GM18526 (cell line): Measurements from ENCODE around the gene SRCAP.

Experiments
- POLR2A ChIP-seq: IDR thresholded peaks from 3 replicates; pipeline ENCODE4 v1.6.1; 2011; ENCODE audit not compliant: insufficient read length; ENCODE audit errors: extremely low read depth

The SRCAP gene

GRCh38 chr16:30764816-30765465, 66.0 kb downstream of the SRCAP start:
- TF ChIP-seq POLR2A, result no peak

- no peak for TF ChIP-seq POLR2A
These were observed 67.4 kb downstream of the SRCAP start for GRCh38 chr16:30766206-30766932.

GRCh38 chr16:30766933-30767284, 67.9 kb downstream of the SRCAP start:
- no peak for TF ChIP-seq POLR2A

DNA sequence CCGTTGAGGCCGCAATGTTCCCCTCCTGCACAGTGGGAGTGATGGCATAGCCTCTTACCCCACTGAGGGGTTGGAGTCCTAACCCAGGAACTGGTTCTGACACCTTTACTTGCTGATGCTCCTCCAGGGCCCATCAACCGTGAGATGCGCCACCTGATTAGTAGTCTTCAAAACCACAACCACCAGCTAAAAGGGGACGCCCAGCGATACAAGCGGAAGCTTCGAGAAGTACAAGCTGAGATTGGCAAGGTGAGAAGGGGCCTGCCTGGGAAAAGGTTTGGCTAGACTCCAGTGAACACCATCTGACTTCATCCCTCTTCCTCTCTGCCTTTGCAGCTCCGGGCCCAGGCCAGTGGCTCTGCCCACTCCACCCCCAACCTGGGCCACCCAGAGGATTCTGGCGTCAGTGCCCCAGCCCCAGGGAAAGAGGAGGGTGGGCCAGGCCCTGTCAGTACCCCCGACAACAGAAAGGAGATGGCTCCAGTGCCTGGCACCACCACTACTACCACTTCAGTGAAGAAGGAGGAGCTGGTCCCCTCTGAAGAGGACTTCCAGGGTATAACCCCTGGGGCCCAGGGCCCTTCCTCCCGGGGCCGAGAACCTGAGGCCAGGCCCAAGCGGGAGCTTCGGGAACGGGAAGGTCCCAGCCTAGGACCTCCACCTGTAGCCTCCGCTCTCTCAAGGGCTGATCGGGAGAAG, 68.9 kb downstream of the SRCAP start:
- TF ChIP-seq POLR2A, result no peak

DNA sequence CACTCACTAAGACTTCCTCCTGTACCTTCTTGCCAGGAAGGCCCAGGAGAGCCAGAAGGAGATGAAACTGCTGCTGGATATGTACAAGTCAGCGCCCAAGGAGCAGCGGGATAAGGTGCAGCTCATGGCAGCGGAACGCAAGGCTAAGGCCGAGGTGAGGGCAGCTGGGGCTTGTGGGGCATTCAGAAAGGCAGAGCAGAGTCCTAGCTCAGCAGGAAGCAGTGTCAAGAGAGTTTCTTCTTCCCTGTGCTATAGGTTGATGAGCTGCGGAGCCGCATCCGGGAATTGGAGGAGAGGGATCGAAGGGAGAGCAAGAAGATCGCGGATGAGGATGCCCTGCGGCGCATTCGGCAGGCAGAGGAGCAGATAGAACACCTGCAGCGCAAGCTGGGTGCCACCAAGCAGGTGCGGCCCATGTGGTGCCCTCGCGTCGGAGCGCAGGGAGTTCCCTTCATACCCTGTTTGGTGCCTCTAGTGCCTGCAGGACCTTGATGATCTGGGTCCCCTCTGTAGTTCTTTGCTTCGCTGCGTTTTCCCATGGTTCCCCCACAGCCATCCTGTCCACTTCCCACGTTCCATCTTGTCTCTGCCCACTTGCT, 69.7 kb downstream of the SRCAP start:
- no peak for TF ChIP-seq POLR2A

DNA sequence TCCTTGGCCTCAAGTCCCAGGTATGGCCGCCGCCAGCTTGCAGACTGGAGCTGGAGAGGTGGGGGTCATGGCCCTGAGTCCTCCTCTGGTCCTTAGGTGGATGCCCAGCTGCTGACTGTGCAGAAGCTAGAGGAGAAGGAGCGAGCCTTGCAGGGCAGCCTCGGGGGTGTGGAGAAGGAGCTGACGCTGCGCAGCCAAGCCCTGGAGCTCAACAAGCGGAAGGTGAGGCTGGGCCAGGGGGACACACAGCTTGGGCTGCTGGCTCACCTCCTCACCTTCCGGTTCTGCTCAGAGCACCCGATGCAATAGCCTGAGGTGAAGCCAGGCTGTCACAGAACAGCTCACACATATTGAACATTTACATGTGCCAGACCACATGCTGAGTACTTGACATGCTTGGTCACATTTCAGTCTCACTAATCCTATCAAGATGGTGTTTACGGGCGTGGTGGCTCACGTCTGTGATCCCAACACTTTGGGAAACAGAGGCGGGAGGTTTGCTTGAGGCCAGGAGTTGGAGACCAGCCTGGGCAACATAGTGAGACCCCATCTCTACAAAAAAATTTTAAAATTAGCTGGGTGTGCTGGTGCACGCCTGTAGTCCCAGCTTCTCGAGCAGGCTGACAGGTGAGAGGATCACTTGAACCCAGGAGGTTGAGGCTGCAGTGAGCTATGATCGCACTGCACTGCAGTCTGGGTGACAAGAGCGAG, 70.6 kb downstream of the SRCAP start:
- TF ChIP-seq POLR2A, result no peak

DNA sequence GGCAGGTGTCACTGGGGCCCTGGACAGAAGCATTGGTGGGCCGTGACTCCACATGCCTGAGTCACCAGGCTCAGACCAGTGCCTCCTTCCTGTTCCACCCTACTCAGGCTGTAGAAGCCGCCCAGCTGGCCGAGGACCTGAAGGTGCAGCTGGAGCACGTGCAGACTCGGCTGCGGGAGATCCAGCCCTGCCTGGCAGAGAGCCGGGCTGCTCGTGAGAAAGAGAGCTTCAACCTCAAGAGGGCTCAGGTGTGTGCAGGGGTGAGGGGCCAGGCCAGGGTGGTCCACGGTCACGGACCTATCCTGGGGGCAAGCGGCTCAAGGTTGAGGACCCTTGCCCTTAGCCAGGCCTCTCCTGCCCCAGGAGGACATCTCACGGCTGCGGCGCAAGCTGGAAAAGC, 72.8 kb downstream of the SRCAP start:
- no peak for TF ChIP-seq POLR2A

DNA sequence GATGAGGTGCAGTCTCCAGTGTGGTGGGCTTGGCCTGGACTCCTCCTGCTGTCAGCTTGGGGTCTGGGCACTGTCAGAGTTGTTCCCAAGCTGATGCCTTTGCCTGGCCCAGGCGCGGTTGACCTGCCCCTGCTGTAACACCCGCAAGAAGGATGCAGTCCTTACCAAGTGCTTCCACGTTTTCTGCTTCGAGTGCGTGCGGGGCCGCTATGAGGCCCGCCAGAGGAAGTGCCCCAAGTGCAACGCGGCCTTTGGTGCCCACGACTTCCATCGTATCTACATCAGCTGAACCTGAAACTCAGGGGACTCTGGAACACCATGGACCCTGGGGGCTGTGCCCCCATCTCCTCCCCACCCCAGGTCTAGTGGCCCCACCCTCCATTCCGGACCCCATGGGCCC, 74.9 kb downstream of the SRCAP start:
- TF ChIP-seq POLR2A, result no peak

DNA sequence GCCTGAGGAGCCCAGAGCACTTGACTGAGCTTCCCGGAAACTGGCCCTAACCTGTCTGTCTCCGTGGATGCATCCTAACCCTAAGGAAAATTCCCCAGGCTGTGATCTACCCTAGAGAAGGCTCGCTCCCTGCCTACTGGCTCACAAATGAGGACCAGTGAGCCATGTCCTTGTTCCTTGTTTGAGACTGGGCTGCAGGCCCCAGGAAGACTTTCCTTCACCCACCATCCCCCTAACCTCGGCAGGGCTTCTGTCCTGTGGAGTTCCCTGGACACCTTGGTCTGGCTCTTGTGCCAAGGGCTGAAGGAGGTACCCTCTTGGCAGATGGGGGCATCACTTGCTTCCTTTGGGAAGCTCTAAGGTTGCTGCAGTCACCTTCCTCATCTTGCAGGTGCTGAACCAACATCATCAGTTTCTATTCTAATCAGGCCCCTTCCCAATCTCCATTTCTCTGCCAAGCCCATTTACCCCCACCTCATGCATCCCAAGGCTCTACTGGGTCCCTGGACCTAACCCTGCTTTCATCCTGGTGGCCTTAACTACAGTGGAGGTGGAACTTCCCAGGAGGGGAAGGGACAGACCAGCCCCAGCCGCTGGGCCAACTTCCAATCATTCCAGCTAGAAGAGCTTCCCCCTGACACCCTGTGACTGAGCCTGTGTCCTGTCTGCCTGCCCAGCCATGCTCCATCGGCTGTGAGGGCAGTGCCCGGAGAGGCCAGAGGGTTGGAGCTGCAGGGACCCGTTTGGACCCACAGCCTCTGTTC, 75.6 kb downstream of the SRCAP start:
- TF ChIP-seq POLR2A, result no peak

DNA sequence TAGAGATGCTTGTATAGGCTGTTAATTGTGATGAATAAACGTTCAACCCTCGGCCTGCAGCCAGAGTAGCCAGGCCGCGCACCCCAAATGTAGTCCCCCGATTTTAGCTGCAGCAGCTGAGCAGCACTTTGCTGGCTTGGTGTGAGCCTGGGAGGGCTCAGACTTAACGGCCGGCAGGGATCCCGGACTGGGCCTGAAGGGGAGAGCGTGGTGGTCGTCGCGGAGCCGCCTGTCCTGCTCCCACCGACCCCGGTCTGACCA, 76.1 kb downstream of the SRCAP start:
- no peak for TF ChIP-seq POLR2A

- peak; percentile 29 for TF ChIP-seq POLR2A
These were observed 76.6 kb downstream of the SRCAP start for GRCh38 chr16:30775392-30776188.

DNA sequence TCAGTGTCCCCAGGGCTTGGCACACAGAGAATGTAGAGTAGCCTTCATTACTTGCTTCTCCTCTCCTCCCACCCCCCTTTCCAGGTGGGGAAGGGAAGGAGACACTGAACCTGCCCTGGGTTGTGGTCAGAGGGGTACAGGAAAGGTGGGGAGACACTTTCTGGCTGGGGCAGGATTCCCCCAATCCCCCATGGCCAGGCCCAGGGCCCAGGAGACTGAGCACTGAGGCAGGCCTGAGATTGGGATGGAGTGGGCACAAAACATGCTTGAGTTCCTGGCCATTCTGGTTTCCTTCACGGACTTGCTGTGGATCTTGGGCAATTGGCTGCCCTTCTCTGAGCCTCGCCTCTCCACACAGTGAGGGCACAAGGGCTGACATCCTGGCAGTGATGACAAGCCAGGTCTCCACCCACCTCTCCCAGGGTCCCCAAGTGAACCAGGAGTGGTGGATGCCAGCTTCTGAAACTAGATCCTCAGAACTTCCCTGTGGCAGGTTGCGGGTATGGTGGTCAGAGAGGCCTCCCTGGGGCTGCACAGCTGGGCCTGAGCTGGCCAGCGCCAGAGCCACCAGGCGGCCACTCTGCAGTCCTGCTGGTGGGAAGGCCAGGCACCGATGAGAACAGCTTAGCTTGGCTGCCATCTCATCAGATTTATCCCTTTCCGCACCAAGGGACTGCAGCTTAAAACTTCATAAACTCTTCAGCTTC, 78.8 kb downstream of the SRCAP start:
- no peak for TF ChIP-seq POLR2A

GRCh38 chr16:30778549-30779244, 79.7 kb downstream of the SRCAP start:
- TF ChIP-seq POLR2A, result no peak

- no peak for TF ChIP-seq POLR2A
These were observed 80.6 kb downstream of the SRCAP start for GRCh38 chr16:30779596-30779995.
